ENCODE measurements around the gene DMD.
"Not testable (repeated sequence)": the region's sequence is repeated elsewhere in the genome, so short reads cannot be mapped to it uniquely, and the experiment has no call there.

The DMD gene

DNA sequence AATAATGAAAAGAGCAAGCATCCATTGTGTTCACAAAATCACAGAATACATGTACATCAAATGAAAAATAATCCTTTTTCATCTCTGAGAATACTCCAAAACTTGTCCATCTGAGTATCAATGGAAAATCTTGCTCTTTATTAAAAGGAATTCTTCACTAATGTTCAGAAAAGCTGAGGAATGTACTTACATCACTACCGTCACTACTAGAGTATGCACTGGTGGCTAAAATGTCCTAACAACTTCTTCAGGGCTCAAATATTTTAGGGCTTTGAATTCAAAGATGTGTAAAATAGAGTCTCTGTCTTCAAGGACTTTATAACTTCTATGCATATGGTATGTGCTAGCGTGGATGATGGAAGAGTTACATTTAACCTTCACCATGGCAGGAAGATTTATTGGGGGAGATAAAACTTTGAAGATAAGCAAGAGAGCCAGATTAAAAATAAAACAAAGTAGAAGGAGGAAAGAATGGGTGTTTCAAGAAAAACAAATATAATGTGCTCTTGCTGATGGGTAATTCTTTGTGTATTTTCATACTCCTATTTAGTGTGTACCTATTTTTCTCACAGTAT, 55.1 kb downstream of the DMD start:
- DNase-seq (ENCODE audit: low read depth, low spot score), result no peak

DNA sequence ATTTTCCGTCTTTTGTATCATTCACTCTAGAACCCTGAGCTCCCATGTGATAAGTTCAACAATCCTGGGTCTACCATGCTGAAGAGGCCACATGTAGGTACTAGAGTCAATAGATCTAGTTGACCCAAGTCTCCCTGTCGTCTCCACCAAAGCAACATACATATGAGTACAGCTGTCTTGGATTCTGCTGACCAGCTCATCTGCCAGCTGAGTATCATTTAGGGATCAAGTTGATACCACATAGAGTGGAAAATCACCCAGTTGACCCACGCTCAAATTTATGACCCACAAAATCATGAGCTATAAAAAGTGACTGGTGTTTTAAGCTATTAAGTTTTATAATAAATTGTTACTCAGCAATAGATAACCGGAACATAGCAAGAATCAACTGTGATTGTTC, 61.8 kb downstream of the DMD start:
- DNase-seq (ENCODE audit: low read depth, low spot score), result no peak

DNA sequence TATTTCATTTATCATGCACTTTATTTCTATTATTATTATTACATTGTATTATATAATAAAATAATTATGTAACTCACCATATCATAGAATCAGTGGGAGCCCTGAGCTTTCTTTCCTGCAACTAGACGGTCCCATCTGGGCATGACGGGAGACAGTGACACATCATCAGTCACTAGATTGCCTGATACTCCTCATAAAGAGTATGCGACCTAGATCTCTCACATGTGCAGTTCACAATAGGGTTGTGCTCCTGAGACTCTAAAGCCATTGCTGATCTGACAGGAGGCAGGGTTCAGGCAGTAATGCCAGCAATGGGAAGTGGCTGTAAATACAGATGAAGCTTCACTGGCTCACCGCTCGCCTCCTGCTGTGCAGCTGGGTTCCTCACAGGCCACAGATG, 62.3 kb downstream of the DMD start:
- no peak for DNase-seq (ENCODE audit: low read depth, low spot score)

DNA sequence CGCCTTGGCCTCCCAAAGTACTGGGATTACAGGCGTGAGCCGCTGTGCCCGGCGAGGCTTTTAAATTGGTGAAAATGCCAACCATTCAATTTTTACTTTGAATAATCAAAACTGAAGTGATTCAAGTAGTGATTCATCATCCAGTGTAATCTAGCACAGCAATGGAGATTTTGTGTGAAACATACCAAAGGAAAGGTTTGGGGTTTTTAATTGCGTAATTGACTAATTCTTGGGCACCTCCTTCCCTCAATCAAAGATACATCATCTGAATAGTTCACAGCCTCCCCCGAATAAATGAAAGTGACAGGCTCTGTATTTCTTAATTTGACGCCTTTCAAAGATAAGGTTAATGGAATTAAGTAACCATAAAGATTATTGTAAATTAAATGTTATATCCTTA, 69.0 kb downstream of the DMD start:
- no peak for DNase-seq (ENCODE audit: low read depth, low spot score)

DNA sequence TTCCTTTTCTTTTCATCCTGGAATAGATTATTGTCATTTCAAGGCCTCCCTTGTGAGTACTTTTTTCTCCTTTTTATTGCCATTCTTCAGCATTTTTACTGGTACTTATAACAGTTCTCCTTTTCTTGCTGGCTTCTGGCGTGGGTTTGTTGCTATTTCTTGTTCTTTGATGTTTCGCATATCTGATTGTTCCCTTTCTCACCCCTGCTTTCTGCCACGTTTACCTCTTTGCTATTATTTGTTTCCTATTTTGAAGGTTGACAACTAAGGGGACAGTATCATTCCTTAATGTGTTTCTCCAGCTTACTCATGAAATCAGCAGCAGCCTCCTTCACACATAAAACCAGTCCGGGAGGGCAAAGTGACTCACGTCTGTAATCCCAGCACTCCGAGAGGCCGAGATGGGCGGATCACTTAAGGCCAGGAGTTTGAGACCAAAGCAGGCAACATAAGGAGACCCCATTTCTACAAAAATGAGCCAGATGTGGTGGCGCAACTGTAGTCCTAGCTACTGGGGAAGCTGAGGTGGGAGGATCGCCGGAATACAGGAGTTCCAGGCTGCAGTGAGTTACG, 72.6 kb downstream of the DMD start:
- no peak for DNase-seq (ENCODE audit: low read depth, low spot score)

DNA sequence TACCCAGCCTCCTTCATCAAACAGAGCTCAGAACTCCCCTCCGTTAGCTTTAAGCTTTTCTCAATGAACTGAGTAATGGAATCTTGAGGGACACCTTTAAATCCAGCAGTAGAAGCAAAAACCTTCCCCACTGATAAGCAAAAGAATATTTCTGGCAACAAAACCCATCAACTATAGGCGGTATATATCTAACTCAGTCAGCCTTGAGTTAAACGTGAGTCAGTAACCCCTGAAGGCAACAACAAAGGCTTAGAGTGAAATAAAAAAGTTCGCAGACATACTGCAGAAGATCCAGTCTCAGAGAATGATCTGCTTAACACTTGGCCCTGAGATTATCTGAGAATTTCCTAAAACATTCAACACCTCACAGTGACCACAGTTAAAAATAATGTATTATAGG, 77.2 kb downstream of the DMD start:
- no peak for DNase-seq (ENCODE audit: low read depth, low spot score)

DNA sequence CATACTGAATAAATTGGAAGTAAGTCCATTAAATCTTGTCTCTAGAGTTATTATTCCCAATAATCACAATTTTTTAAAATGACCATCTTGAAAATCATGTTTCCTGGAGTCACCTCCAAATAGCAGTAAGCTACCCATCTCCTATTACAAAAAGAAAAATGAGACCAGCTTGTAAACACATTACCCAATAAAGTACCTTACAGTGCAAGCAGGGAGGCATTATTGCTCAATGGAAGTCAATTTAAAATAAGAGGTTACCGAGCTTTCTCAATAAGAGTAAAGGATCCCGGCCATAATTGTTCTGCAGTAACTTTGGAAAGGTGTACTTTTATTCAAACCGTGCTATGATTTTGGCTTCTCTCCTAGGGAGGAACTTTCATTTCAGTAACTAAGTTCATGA, 78.0 kb downstream of the DMD start:
- DNase-seq (ENCODE audit: low read depth, low spot score), result no peak

DNA sequence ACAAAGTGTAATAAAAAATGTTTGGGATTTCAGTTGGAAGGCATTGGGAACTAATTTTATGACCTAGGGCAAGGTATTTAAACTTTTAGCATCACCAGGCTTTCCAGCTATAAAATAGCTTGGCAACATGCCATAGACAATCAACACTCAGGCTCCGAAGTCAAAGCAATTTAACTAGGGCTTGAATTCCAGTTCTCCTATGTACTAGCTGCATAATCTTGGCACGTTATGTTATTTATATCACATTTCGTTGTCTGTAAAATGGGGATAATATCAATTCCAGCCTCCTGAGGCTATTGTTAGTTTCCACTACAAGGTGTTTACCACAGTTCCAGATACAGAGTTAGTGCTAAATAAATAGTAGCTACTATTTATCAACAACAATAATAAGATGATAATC, 78.8 kb downstream of the DMD start:
- no peak for DNase-seq (ENCODE audit: low read depth, low spot score)

DNA sequence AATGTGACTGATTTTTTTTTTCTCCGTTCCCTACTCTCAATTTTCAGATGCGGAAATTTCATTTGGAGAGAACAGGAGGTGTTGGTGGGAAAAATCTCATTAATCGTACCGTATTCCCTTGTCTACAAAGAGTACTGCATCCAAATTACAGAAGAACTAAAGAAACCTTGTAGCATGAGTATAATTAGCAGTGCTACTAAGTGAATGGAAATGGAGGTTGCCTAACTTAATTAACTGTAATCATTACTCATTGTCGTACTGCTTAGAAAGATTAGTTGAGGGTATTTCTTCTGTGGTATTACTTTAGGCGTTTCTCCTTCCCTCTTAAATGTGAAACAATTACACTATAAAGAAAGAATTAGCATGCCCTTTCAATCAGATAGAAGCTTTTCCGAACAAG, 81.7 kb downstream of the DMD start:
- DNase-seq (ENCODE audit: low read depth, low spot score), result no peak

DNA sequence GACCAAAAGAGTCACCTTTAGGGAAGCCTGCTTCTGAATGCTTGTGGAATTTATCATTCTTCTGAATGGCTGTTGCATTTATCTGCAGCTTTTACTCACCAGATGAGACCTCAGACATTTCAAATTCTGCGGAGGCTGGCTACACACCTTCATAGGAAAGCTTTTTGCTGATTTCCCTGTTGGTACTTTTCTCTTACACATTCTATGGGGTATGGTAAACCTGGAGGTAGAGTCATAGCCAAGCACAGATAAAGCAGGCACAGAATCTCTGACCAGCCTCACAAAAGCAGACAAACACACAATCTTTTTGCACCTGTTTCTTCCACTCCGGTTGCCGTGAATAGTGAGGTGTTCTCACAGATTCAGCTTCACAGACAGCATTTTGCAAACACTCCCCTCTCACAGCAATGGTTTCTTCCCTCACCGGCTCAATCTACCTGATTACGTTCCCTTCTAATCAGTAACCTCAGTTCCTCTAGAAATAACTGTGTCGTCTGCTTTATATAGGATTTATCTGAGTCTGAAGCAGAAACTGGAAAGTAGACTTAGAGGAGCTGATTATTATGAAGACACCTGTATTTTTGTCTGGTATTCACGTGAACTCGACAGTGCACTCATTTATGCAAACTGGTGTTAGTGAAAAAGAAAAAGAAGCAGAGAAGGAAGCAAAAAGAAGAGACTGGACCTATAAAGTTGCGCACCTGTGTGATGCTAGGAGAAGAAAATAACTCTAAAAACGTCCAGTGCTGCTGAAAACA, 83.1 kb downstream of the DMD start:
- no peak for DNase-seq (ENCODE audit: low read depth, low spot score)

DNA sequence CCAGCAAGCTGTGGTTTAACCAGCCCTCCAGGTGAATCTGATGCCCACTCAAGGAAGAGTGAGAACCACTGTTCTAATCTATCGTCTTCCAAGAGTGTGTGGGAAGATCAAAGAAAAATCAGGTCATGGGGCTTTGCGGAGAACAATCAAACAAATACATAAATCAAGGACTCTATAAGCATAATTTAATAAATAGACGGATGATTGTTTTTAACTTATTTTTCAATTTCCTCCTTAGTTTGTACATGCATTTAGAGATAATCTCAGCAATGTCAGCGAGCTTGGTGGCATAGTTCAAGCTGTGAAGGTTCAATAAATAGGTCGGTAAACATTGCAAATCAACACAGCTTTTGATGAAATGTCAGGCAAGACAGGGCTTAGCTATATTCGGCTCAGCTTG, 84.9 kb downstream of the DMD start:
- DNase-seq (ENCODE audit: low read depth, low spot score), result no peak

DNA sequence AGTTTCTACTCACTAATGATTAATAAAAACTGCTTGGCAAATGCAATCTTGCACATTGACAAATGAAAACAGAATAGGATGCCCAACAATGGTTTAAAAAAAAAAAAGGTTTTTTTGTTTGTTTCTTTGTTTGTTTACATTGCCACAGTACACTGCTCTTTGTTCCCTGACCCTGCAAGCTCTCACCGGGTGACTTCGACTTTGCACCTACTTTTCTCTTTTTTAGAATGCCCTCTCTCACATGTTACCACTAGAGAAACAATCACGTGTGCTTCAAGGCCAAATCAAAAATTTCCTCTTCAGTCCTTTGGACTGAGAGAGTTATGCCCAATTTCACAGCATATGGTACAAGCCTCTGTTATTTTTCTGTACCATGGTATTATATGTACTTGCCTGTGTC, 101.5 kb downstream of the DMD start:
- no peak for DNase-seq (ENCODE audit: low read depth, low spot score)

DNA sequence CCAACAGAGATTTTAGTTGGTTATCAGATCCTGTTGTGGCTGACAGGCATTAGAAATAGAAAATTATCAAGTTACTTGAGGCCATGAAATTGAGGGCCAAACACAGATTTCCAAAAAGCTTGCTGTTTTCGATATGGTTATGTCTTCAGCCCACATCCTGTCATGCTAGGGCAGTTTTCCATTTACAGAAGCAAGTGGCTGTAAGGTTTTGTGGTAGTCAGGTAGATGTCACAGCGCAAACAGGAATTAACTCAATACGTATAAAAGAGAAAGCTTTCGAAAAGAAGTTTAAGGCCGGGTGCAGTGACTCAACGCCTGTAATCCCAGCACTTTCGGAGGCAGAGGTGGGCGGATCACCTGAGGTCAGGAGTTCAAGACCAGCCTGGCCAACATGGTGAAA, 104.6 kb downstream of the DMD start:
- DNase-seq (ENCODE audit: low read depth, low spot score), result no peak

DNA sequence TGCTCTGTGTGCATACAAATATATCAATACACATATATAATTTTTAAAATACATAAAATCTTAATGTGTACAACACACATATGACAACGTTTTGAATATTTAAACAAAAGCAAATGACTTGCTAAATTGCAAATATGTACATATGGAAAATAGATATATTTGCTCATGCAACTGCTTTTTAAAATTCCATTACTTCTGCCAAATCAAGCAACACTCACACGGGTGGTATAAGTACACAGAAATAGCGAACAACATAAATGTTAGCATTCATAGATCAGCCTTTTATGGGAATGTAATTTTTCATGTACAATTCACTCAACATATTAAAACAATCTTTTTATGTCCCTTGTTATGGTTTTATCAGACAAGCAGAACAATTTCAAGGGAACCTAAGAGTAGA, 116.3 kb downstream of the DMD start:
- no peak for DNase-seq (ENCODE audit: low read depth, low spot score)

DNA sequence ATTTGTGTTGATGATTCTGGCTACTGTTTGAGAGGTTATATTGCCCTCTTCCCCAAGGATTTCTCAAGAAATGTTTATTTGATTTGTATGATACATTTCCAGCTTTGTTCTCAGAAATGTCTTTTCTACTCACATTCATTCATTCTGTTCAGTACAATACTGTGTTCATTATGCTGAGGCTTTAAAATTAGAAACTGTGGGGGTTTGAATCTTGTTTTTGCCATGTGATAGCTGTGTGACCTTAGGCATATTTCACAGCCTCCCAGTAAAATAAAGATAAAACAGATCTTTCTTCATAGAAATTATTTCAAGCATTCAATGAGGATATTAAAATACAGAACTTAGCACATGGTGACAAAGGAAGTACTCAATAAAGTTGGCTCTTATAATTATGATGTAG, 123.9 kb downstream of the DMD start:
- no peak for DNase-seq (ENCODE audit: low read depth, low spot score)

DNA sequence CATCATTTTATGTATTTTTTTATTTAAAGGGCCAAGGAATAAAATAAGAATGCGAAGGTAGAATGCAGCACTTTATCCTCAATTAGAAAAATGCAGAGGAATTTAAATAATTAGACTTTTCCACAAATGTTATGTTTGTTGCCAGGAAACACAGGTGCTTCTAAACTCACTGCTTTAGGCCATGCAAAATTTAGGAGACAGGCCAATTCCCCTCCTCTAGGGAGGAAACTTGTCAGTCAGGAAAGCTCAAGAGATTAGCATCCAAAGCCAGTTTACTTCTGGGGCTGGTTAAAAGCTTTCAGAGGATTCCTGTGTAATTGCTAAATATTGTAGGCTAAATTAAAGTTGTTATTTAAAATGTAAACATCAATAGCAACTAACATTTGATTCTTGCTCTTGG, 124.5 kb downstream of the DMD start:
- DNase-seq (ENCODE audit: low read depth, low spot score), result no peak

DNA sequence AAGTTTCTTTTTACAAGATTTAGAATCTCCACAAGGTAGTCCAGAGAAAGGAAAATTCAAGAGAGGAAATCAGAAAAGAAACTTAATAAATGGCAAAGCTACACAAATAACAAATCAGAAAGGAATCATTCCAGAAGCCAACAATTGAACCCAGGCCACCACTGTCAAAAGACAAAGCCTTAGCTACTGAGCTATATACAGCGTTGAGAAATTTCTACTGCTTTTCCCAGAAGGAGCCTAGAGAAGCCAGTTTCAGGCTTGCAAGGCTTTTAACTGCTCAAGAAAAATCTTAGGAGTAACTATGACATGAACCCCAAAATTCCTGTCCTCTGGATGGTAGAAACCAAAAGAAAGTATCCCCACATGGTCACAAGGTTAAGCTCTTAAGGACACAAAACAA, 129.0 kb downstream of the DMD start:
- DNase-seq (ENCODE audit: low read depth, low spot score), result no peak

DNA sequence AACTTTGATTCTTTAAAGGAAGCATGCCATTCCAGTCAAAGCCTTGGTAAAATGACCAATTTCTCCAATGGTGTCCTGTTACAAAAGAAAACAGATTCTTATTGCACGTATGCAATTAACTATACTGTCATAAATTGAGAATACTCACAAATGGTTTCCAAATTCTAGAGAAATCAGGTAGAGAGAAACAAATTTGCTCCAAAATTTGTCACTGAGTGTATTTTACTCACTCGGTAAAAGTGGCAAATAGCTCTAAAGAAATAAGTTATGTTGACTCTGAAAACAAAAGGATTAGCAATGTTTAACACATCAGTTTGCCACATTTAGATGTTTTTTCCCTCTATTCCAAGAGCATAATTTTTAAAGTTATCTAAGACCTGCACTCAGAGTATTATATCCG, 133.1 kb downstream of the DMD start:
- DNase-seq (ENCODE audit: low read depth, low spot score), result no peak

DNA sequence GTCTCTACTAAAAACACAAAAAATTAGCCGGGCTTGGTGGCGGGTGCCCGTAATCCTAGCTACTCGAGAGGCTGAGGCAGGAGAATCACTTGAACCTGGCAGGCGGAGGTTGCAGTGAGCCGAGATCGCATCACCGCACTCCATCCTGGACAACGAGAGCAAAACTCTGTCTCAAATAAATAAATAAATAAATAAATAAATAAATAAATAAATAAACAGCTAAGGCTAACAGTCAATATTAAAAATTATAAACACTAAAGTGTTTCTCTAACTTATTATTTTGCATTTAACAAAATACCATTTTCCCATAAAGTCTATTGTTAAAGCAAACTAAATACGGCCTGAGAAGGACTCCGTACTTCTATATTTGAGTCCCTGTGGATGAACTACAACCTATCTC, 137.7 kb downstream of the DMD start:
- DNase-seq (ENCODE audit: low read depth, low spot score), result not testable (repeated sequence)

DNA sequence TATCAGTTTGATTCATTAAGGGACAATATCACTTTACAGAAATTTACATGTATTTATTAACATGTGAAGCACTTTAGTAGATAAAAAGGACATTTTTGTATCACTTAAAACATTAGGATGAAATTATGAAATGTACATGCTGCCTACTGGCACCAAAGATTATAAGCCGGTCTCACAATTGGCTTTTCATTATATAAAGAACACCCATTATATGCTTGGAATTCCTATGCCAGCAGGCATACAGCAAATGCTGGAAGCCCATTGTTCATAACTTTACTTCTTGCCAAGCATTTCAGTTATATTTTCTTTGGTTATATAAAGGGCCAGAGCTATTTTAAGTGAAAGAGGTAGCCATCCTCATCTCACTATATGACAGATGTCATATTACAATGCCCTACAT, 145.9 kb downstream of the DMD start:
- DNase-seq (ENCODE audit: low read depth, low spot score), result no peak

DNA sequence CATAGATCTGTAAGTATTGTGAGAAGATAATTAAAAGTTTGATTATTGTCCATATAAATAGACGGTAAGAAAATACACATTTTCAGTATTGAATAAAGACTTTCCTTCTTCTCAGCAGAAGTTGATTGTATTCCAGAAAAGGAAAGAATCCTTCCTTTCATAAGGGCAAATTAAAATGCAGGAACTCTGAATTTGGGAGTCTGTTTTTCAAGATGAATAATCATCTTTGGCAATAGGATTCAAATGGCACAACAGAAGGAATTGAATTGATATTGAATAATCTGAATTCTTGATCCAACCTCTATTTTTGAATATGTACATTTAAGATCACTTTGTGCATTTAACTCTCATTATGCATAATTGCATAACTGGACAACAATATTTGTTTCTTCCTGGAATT, 149.3 kb downstream of the DMD start:
- DNase-seq (ENCODE audit: low read depth, low spot score), result no peak

DNA sequence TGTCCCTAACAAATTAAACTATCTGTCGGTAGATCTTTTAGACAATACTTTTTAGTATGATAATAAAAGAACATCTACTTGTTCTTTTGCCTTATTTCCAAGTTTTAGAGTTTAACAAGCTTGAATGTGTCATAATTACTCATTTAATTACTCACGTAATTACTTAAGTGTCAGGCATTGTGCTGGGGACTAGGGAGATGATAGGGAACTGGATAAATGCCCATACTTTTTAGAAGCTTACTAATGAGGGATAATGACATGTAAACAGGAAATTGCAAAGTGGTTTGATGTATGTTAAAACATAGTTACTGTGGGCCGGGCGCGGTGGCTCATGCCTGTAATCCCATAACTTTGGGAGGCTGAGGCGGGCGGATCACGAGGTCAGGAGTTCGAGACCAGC, 158.3 kb downstream of the DMD start:
- DNase-seq (ENCODE audit: low read depth, low spot score), result no peak

DNA sequence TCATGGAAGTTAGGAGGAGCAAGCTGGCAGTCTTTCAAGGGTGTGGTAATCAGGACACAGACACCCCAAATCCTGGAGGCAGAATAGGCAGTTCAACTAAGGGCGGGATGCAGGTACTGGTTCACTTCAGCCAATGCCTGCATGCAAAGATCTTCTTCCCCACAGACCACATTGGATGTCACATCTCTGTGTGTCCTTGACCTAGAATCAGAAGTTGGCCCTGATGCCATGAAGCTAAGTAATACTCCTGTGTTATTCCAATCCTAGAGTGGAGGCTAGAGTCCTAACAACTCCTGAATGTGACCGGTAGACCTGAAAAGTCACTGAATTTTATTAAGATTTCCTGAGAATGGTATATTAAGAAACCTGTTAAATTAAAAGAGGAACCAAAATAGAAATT, 165.5 kb downstream of the DMD start:
- DNase-seq (ENCODE audit: low read depth, low spot score), result no peak

DNA sequence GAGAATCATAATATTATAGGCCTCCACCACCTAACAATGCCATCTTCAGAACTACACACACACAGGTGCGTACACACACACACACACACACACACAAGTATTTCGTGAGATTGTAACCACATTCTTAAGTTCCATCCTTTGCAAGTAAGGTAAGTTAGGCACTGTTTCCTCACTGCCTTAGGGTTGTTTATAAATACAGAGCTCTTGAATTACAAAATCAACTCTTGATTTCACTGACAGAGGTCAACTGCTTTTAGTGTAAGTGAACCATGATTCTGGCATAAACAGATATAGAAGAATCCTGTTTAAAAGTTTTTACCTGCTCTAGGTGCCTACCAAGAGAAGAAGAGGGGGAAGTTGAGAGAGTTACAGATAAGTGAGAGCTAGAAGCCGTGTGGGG, 166.1 kb downstream of the DMD start:
- DNase-seq (ENCODE audit: low read depth, low spot score), result no peak
